Fibroblast of skin of back (primary cell): ENCODE results near the gene ZMIZ1.

ENCODE experiments used
- DNase-seq: peaks from one replicate; pipeline ENCODE4 v3.0.0-alpha.2; 2013

The ZMIZ1 gene

DNA sequence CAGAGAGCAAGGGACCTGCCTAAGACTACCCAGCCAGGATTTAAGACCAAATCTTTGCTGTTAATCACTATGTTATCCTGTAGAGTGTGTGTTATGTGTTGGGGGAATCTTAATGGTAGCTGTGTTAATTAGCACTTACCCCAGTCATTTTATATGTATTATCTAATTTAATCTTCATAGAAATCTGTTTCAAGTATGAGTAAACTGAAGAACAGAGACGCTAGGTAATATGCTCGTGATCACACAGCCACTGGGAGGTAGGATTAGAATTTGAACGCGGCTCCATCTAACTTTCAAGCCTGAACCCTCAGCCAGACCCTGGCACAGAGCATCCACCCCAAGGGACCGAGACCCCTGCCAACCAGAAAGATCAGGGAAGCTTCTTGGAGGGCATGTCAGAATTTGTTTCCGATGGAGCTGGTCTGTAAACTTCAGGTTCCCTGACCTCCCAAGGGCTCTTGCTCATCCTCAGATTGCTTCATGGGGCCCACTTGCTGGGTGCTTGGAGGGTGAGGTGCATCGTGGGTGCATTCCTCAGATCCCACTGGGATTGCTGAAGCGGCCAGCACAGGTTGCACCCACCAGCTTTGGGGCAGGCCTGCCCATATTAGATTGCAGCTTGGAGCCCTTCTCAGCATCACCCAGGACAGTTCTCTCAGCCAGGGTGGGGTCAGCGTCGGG lies 105.0 kb downstream of the ZMIZ1 start:
- no peak for DNase-seq

DNA sequence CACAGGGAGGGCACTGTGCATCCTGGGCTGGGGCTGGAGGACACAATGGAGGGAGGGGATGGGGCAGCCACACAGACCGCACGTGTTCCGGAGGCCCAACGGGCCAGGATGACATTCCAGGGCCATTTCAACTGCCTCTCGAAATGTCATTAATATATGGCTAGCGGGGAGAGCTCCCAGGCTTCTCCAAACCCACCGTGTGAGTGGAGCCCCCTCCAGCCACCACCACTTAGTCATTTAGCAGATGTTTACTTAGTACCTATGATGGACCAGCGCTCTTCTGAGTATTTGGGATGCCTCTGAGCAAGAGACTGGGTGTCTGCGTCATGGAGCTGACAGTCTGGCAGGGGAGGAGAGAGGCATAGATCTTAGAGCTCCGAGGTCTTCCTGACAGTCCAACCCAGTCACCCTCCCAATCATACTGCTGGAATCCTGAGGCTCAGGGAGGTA lies 107.3 kb downstream of the ZMIZ1 start:
- peak; percentile 50 for DNase-seq

DNA sequence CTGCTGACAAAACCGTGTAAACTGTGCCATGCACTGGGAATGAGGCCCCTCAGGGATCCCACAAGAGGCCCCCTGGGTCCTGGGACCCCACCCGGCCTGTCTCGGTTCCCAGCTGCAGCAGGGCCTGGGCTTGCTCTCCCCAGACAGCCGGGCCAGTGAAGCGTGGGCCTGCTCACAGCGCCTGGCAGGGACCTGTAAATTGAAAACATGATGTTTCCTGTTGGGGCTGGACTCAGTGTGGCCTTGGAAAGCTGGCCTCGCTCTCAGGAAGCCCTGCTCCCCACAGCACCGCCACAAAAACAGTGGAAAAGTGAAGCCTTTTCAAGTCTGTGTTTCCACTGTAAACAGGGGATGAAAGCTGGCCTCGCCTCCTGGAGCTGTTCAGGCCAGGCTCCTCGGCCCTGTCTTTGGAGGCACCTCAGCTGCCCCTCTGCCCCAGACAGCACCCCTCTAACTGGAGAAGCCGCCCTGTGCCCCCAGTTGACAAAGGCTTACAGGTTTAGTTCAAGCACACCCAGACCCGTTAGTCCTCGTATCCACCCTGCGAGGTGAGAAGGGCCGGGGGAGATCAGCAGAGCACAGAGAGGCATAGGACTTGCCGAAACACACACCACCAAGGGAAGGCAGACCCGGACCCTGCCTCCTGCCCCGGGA lies 108.3 kb downstream of the ZMIZ1 start:
- no peak for DNase-seq

DNA sequence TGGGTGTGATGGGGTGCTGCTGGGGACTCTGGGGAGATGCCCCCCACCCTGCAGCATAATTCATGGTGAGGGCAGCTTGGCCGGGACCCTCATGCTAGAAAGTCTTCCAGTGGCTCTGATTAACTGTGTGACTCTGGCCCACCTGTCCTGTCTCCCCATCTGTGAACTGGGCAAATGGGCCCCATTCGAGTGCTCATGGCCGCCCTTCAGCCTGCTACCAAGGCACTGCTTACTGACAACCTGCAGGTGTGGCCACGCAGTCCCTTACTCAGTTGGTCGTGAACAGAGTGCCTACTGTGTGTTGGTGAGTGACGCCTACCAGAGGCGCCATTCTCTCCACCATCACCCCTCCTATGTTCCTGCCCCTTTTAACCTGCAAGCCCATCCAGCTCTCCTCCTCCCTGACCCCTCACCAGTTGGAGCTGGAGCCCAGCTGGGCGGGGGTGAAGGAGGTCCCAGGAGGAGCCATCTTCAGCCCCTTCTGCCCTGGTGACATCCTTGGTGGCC lies 109.4 kb downstream of the ZMIZ1 start:
- DNase-seq, result no peak

DNA sequence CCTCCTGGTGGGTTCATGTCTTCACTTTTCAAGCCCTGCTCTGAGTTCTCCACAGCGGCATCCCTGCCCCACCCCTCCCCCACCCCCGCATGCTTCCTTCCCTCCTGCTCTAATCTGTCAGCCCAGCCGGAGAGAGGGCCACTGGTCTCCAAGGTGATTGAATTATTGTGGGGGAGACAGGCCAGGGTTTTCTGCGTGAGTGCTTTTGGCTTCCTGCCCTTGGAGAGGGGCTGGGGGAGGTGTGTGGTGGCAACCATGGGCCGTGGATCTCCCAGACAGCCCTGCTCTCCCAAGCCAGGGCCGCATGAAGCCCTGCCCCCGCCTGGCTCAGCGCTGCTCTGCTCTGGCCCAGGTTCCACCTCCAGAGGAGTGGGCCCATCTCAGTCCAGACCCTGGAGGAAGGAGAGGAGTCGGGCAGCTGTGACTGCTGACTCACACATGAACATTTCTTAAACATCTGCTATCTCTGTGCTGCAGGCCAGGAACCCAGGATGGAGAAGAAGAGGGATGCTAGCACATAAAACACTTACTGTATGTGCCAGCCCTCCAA lies 109.9 kb downstream of the ZMIZ1 start:
- peak; percentile 82 for DNase-seq

DNA sequence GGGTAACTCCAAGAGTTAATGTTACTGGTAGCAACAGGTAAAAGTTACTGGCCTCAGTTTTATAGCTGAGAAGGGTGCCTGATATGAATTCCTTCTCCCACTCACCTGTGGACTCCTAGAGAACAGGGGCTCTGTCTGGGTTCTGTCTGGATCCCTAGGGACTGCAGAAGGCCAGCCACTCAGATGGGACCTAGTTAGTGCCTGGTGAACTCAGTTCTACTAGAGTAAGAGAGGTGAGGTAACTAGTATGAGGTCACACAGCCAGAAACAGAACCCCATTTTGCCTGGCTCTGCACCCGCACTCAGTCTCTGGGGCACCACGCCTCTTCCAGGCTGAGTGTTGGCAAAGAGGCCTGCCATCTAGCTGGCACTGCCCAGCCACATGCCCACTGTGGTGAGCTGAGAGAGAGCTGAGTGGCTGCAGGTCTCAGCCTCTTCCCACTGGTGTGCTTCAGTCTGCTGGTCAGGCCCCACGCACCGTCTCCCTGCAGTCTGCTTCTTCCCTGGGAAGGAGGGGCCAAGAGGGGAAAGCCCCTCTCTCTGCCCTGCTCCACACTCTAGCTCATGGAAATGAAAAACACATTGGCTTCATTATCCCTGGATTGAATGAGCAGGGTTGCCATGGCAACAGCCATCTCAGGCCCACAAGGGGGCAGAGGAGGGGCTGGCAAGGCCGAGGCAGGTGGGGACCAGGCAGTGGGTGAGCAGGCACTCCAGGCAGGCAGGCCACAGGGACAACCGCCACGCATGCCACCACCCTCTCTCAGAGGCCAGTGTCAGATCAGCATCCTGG lies 110.6 kb downstream of the ZMIZ1 start:
- peak; percentile 45 for DNase-seq

DNA sequence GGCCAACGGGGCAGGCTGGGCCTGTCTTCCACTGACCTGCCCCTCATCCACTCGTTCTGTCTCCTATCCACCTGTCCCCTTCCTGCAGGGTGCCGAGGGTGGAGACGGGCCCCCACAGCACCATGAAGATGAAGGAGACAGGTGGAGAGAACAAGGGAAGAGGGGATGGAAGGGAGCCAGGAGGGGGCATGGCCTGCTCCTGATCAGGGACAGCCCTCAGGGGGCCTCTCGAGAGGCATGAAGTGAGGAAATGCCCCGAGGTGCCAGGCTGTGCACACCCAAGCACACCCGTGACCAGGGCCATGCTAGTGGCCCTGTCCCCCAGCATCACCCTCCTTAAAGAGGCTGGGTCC lies 111.2 kb downstream of the ZMIZ1 start:
- no peak for DNase-seq

DNA sequence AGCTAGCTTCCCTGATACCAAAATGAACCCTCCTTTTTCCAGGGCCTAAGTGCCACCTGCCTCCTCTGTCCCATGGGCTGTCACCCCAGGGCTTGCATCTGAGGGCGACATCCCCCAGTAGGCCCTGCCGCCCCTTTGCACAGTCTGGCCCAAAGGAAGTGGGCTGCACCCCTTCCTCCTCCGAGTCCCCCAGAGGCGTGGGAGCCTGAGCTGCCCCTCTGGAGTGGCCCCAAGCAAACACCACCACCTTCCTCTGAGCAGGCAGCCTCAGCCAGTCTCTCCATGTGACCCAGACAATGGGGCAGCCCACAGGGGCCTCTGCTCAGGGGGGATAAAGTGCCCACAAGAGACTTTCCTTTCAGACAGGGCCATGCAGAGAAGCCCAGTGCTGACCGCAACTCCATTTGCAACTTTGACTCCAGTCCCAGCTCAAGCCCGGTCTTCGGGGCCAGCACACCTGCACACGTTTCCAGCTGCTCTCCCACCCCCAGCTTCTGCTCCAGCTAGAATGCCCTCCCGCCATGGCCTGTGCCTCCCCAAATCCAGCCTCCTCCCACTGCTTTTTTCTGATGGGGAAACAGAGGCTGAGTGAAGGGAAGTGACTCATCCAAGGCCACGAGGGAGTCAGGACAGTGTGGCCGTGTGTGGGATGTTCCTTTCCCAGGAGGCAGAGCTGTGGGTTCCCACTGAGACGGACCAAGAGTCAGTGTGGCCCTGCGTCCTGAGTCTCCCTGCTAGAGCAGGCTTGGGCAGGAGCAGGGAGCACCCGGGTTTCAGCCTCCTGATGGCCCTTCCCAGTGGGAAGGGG lies 111.9 kb downstream of the ZMIZ1 start:
- no peak for DNase-seq

DNA sequence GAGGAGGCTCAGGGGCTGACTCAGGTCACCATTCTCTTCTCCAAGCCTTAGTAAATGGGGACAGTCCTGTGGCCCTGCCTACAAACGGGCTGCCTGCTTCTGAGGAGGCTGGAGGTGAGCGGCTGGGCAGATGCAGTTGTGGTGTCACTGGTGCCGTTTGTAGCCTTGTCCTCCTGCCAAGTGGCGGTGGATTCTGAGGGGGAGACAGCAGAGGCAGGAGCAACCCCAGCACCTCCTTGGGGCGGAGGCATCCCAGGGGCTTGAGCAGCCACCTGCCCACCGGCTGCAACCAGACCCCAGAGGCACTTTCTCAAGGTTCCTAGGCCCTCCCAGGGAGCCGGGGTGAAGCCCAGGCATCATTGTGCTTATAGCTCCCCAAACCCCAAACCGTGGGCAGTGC lies 112.5 kb downstream of the ZMIZ1 start:
- no peak for DNase-seq

DNA sequence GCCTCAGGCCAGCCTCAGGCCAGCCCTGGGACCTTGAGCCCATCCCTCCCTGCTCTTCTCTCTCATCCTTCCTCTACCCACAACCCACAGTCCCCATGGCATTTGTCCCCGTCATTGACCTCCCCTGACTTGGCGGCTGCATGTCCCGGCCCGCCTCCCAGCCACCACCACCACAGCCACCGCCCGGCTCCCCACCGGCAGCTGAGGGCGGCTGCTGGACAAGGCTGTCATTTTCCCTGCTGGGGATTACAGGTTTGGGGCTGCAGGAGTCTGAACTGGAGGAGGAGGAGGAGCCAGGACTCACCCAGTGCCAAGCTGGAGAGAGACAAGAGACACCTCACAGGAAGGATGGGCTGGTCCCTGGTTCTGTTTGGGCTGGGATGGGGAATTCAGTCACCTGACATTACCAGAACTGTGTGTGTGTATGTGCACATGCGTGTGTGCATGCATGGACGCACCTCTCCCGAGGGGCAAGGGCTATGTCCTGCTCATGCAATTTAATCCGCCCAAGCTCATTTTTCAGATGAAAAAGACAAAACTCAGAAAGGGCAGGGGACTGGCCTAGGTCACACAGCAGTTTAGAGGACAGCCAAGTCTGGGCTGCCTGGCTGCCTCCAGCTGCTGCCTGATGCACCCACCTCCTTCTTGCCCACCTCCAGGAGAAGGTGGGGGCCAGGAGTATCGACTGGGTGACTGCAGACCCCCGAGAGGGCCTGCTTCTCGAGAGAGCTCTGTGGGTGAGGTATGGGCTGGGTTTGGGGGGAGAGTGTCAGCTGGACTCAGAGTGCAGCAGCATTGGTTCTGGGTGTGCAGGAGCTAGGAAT lies 113.1 kb downstream of the ZMIZ1 start:
- DNase-seq, result peak; percentile 36

DNA sequence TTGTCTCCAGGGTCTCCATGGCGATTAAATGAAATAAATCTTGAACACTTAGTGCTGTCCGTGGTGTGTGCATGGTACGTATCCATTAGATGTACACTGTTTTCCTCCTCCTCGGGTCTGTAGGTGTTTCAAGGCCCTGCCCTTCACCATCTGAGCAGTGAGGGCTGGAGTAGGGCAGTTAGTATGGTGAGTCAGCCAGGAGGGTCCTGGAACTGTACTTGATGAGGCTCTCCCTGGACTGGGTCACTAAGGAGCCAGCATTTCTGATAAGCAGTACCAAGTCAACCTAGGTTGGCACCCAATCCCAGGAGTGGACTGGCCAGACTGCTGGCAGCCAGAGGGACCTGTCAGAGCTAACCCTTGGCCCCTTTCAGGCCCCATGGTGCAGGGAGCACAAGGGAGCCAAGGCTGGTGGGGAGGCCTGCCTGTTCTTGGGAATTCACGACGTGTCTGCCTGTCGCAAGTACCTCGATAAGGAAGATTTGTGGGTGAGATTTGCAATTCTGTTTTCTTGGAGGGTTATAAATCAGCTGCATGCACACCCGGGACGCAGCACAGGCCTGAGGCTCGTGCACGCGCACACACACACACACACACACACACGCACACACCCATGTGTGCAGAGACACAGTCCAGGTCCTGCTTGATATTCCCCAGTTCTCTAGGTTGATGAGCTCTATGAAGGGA lies 114.2 kb downstream of the ZMIZ1 start:
- DNase-seq, result no peak

DNA sequence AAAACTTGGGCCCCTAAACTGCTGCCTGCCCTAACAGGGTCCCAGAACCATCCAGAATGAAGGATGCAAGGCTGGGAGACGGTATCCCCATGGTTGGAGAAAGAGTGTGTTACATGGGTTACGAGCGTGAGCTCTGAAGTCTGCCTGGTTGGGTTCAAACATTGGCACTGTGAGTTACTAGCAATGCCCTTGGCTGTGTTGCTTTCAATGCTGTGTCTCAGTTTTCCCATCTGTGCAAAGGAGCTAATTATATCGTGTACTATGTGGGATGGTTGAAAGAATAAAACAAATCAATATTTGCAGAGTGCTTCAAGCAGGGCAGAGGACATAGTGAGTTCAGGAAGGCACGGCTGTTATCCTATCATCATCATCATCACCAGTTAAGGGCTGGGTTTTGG lies 114.7 kb downstream of the ZMIZ1 start:
- no peak for DNase-seq

DNA sequence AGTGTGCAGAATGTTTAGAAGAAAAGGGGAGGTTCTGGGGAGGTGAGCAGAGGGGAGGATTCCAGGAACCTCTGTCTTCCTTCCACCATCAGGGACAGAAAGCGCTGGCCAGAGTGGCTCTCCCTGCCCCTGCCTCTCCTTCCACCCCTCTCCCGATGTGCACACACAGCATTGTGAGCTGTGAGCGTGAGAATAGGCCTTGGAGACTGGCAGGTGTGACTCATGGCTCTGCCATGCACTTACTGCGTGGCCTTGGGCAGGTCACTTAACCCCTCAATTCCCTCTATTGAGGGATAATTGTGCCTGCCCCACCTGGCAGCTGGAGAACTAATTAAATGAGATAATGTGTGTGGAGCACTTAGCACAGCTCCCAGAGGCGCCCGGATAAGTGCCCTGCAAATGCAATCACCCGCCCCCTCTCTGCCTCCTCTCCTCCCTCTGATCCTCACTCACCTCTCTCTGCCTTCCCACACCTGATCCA lies 115.4 kb downstream of the ZMIZ1 start:
- DNase-seq, result peak; percentile 90

DNA sequence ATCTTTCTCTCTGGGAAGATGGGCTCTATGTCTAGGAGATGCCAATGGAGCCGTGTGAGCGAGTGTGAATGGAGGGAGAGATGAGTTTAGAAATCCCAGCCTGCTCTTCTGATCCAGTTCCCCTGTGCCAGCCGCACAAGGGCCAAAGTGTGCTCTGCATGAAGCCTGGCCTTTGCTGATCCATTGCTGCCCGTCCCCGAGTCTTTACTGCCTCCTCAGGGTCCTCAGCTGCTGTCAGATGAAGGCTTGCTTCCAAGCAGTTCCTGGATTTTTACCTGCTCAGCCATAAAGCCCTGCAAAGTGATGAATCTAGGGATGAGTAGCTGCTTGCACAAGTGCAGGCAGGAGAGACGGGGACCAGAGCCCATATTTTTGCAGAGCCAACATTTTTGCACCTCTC lies 115.9 kb downstream of the ZMIZ1 start:
- no peak for DNase-seq

DNA sequence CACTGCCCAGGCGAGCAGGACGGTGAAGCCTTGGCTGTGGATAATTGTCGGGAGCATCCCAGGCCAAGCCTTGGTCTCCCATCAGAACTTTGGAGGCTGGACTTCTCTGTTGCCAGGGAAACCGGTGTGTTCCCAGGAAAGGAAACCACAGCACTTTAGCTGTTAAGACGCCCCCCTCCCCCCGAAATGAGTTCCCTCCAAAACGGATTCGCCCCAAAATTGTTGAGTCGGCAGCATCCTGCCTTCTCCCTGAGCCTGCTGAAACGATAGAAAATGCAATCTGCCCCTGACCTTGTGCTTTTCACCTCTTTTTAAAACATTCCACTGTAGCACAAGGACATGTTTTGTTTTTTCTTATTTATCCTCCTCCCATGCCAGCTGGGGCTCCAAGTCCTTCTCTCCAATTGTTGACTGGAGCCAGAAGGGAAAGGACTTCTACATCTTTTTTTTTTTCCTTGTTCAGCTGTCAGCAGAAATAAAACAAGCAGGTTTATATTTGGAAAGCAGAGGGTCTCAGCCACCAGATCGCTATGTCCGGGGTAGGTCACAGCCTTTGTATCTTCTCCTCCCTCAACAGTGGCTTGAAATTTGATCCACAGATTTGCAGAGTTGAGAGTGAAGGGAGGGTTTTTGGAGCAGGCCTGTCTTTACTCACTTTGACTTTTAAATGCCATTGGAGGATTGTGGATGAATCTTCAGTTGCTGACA lies 116.5 kb downstream of the ZMIZ1 start:
- peak; percentile 42 for DNase-seq

DNA sequence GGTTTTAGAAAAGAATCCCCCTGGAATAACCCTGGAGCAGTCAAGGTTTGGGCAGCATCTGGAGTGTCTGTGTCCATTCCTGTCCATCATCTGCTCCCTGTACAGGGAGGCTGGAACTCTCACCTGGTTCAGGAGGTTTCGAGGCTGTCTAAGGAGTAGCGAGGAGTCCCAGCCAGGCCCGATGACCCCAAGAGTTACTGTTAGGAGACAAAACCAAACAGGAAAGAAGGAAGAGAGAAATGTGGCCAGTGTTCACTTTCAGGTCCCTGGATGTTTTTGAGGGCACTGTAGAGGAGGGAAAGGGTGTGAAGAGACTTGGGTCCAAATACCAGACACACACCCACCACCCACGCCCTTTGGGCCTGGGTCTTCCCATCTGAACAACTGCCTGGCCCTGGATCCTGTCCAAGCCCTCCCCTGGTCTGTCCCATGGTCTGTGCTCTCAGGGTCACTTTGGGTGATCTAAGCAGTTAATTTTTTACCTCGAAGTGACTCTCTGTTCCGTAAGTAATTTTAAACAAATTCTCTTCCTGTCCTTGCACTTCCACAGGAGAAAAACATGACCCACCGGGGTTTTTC lies 117.1 kb downstream of the ZMIZ1 start:
- no peak for DNase-seq

DNA sequence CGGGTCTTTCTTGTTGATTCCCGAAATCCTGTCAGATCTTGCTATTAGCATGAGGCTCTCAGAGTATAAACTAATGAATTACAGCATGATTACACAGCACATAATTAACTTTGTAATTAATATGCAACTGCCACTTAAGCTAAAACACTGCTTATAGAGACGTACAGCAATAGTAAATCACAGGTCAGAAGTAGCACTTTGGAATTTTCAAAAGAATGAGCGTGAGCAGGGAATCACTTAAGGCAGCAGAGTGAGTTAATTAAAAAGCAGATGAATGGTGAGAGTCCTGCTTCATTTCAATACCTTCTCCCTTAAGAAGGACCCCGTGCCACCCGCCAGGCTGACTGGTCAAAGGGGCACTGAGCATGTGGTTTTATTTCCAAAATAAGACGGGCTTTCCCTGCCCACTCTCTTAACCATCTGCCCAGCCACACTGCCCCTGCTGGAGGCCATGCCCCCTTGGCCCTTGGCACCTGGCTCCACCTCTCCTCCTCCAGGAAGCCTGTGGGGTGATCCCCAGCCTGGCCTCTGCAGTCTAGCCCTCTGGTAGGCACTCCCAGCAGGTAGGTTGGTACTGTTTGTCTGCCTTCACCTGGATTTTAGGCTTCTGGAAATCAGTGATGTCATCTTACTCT lies 117.8 kb downstream of the ZMIZ1 start:
- no peak for DNase-seq

DNA sequence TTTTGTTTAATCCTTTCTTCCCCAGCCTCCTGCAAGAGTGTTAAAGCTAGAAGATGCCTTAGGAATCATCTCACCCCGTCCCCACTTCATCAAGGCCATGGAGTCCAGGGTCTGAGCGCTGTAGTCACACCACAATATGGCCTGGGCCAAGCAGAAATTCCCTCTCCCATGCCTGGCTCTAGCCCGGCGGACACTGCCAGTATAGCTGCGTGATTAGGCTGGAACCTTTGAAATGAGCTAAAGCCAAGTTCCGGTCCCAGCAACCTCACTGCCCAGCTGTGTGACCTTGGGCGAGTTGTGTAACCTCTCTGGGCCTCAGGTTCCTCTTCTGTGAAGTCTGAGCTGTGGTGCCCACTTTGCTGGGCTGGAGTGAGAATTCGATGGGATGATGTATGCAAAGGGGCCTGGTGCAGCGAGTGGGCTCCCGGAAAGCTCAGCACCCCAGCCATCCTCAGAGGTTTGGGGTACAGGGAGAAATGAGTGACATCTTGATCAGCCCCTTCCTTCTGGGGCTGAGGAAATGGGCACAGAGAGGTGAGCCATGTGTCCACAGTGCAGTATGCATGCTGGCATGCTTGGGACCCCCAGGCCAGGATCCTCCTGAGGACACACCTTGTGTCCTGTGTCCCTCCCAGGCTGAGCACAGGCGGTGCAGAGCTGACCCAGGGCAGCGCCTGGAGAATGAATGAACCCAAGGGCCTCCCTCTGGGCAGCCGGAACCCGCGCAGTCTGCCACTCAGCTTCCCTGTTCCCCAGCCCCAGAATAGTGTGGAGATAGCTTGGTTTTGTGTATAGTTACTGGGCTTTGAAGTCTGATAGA lies 118.6 kb downstream of the ZMIZ1 start:
- no peak for DNase-seq
